Activated CD4-positive, alpha-beta T cell treated with anti-CD3 and anti-CD28 coated beads, Interleukin-2, amount 10 ng/mL, durations not matched to agents 24 days and 14 days (primary cell): ENCODE measurements around the gene RNF26. TPM values are rescaled to one million over a fixed set of nuclear protein-coding genes. Genes with fewer than 3 reads are reported as not detected.

Experiments
- DNase-seq: peaks from one replicate; pipeline ENCODE4 v3.0.0; 2022
- H3K27ac Mint-ChIP-seq: one replicate; pipeline ENCODE4 v1.8.0; 2022; ENCODE audit warnings: mild to moderate bottlenecking, mixed read lengths
- H3K27me3 Mint-ChIP-seq: one replicate; pipeline ENCODE4 v1.8.0; 2022; ENCODE audit warnings: mixed read lengths
- H3K36me3 Mint-ChIP-seq: one replicate; pipeline ENCODE4 v1.8.0; 2022; ENCODE audit warnings: low read depth, mild to moderate bottlenecking, mixed read lengths
- H3K4me1 Mint-ChIP-seq: one replicate; pipeline ENCODE4 v1.8.0; 2021; ENCODE audit warnings: mixed read lengths
- H3K4me3 Mint-ChIP-seq: one replicate; pipeline ENCODE4 v1.8.0; 2022; ENCODE audit warnings: mild to moderate bottlenecking, moderate library complexity, mixed read lengths
- H3K9me3 Mint-ChIP-seq: one replicate; pipeline ENCODE4 v1.8.0; 2021; ENCODE audit warnings: mixed read lengths
- intact Hi-C: fragments of 100-400 bp; cut with micrococcal nuclease; formaldehyde crosslinking; loops from one replicate; pipeline ENCODE4 v1.15.1; 2023
- total RNA-seq: library from RNA; stranded (reverse); gene quantifications from 2 replicates; pipeline ENCODE4 v1.2.3, GENCODE V29; 2022

Gene RNF26
- total RNA-seq, 1 donor from 2014 or later = 26.5 TPM

GRCh38 chr11:119361941-119362725 is 27.8 kb downstream of the RNF26 start:
- Mint-ChIP-seq H3K4me3 (peak overlapping the region; percentile 41), H3K9me3 (no peaks in the 10 kb centered on the region), H3K27ac (no peak overlapping the region), H3K27me3 (peaks cover 50% of the 10 kb centered on the region), H3K36me3 (no peaks in the 10 kb centered on the region), H3K4me1 (peaks cover 7% of the 10 kb centered on the region)
- no peak for DNase-seq
- intact Hi-C loops = no loop called here

- intact Hi-C loops = no loop called here
These were observed 28.4 kb downstream of the RNF26 start for GRCh38 chr11:119362741-119363080.

GRCh38 chr11:119363081-119363850 is 28.9 kb downstream of the RNF26 start:
- H3K4me3 Mint-ChIP-seq = peak overlapping the region; percentile 40
- H3K36me3 Mint-ChIP-seq = no peaks in the 10 kb centered on the region
- no peak for DNase-seq
- H3K27ac Mint-ChIP-seq = no peak overlapping the region
- peaks cover 7% of the 10 kb centered on the region for H3K4me1 Mint-ChIP-seq
- no peaks in the 10 kb centered on the region for H3K9me3 Mint-ChIP-seq
- intact Hi-C loops = no loop called here
- peaks cover 43% of the 10 kb centered on the region for H3K27me3 Mint-ChIP-seq

More at GRCh38 chr11:119362741-119363080, 28.4 kb downstream of the RNF26 start:
- peak overlapping the region; percentile 41 for H3K4me3 Mint-ChIP-seq
- no peak for DNase-seq
- H3K36me3 Mint-ChIP-seq = no peaks in the 10 kb centered on the region
- H3K27ac Mint-ChIP-seq = no peak overlapping the region
- H3K27me3 Mint-ChIP-seq = peaks cover 46% of the 10 kb centered on the region
- H3K9me3 Mint-ChIP-seq = no peaks in the 10 kb centered on the region
- peaks cover 7% of the 10 kb centered on the region for H3K4me1 Mint-ChIP-seq

GRCh38 chr11:119363851-119364590 is 29.7 kb downstream of the RNF26 start:
- Mint-ChIP-seq H3K27ac (no peak overlapping the region), H3K4me3 (peak overlapping the region; percentile 81), H3K4me1 (peaks cover 7% of the 10 kb centered on the region), H3K27me3 (peaks cover 42% of the 10 kb centered on the region), H3K9me3 (no peaks in the 10 kb centered on the region), H3K36me3 (no peaks in the 10 kb centered on the region)
- peak; percentile 90 for DNase-seq
- intact Hi-C loops = loop anchor here (1.0 kb wide), 1 partner anchor 17 kb away; the partner anchor contains the start of gene USP2

GRCh38 chr11:119365071-119365591 is 30.8 kb downstream of the RNF26 start:
- DNase-seq = no peak
- H3K27me3 Mint-ChIP-seq = peaks cover 43% of the 10 kb centered on the region
- H3K9me3 Mint-ChIP-seq = no peaks in the 10 kb centered on the region
- peak overlapping the region; percentile 45 for H3K27ac Mint-ChIP-seq
- peaks cover 7% of the 10 kb centered on the region for H3K4me1 Mint-ChIP-seq
- H3K4me3 Mint-ChIP-seq = peak overlapping the region; percentile 81
- H3K36me3 Mint-ChIP-seq = no peaks in the 10 kb centered on the region
- intact Hi-C loops = no loop called here

GRCh38 chr11:119366690-119367620 is 32.6 kb downstream of the RNF26 start:
- H3K27ac Mint-ChIP-seq = no peak overlapping the region
- H3K27me3 Mint-ChIP-seq = peaks cover 40% of the 10 kb centered on the region
- no peaks in the 10 kb centered on the region for H3K36me3 Mint-ChIP-seq
- no peak for DNase-seq
- no peak overlapping the region for H3K4me3 Mint-ChIP-seq
- no peaks in the 10 kb centered on the region for H3K9me3 Mint-ChIP-seq
- peaks cover 7% of the 10 kb centered on the region for H3K4me1 Mint-ChIP-seq
- intact Hi-C loops = no loop called here

- intact Hi-C loops = no loop called here
- peaks cover 33% of the 10 kb centered on the region for H3K27me3 Mint-ChIP-seq
- no peaks in the 10 kb centered on the region for H3K9me3 Mint-ChIP-seq
- DNase-seq = no peak
- peaks cover 4% of the 10 kb centered on the region for H3K4me1 Mint-ChIP-seq
- H3K4me3 Mint-ChIP-seq = no peak overlapping the region
- H3K27ac Mint-ChIP-seq = no peak overlapping the region
- H3K36me3 Mint-ChIP-seq = no peaks in the 10 kb centered on the region
These were observed 33.4 kb downstream of the RNF26 start for GRCh38 chr11:119367661-119368120.

- H3K36me3 Mint-ChIP-seq = no peaks in the 10 kb centered on the region
- DNase-seq = no peak
- intact Hi-C loops = no loop called here
- H3K9me3 Mint-ChIP-seq = no peaks in the 10 kb centered on the region
- no peak overlapping the region for H3K4me3 Mint-ChIP-seq
- peaks cover 4% of the 10 kb centered on the region for H3K4me1 Mint-ChIP-seq
- H3K27me3 Mint-ChIP-seq = peaks cover 27% of the 10 kb centered on the region
- H3K27ac Mint-ChIP-seq = no peak overlapping the region
These were observed 34.1 kb downstream of the RNF26 start for GRCh38 chr11:119368121-119369034.

GRCh38 chr11:119369132-119369925 is 35.0 kb downstream of the RNF26 start:
- Mint-ChIP-seq H3K27ac (no peak overlapping the region), H3K4me1 (peaks cover 4% of the 10 kb centered on the region), H3K9me3 (no peaks in the 10 kb centered on the region), H3K4me3 (no peak overlapping the region), H3K27me3 (peaks cover 26% of the 10 kb centered on the region), H3K36me3 (no peaks in the 10 kb centered on the region)
- intact Hi-C loops = no loop called here
- DNase-seq = no peak

- Mint-ChIP-seq H3K27me3 (peaks cover 13% of the 10 kb centered on the region), H3K4me1 (no peaks in the 10 kb centered on the region), H3K9me3 (no peaks in the 10 kb centered on the region), H3K27ac (no peak overlapping the region), H3K4me3 (no peak overlapping the region), H3K36me3 (no peaks in the 10 kb centered on the region)
- intact Hi-C loops = no loop called here
- DNase-seq = no peak
These were observed 36.2 kb downstream of the RNF26 start for GRCh38 chr11:119370486-119371046.

- peaks cover 12% of the 10 kb centered on the region for H3K27me3 Mint-ChIP-seq
- intact Hi-C loops = no loop called here
- no peaks in the 10 kb centered on the region for H3K36me3 Mint-ChIP-seq
- no peaks in the 10 kb centered on the region for H3K9me3 Mint-ChIP-seq
- no peaks in the 10 kb centered on the region for H3K4me1 Mint-ChIP-seq
- no peak overlapping the region for H3K4me3 Mint-ChIP-seq
- no peak for DNase-seq
- no peak overlapping the region for H3K27ac Mint-ChIP-seq
These were observed 36.8 kb downstream of the RNF26 start for GRCh38 chr11:119371067-119371601.
